NCI-H187 treated with DMSO at 0.1 percent for 48 hours (cell line): ENCODE data around the gene TRAM2.
A peak's percentile ranks its signal among the peaks of the same experiment; 100 is the strongest.

ENCODE experiments used
- DNase-seq: peaks from one replicate; lab custom pipeline; 2025; lab: John Stamatoyannopoulos, UW

Gene TRAM2

GRCh38 chr6:52507557-52508260 lies 69.2 kb downstream of the TRAM2 start:
- no peak for DNase-seq

- no peak for DNase-seq
These were observed 70.4 kb downstream of the TRAM2 start for GRCh38 chr6:52506476-52506875.

GRCh38 chr6:52505726-52506409 lies 71.0 kb downstream of the TRAM2 start:
- no peak for DNase-seq

GRCh38 chr6:52504782-52505136 lies 72.1 kb downstream of the TRAM2 start:
- DNase-seq: no peak

GRCh38 chr6:52503851-52504781 lies 72.7 kb downstream of the TRAM2 start:
- peak; percentile 72 for DNase-seq

- no peak for DNase-seq
These were observed 73.5 kb downstream of the TRAM2 start for GRCh38 chr6:52503323-52503747.

GRCh38 chr6:52502306-52503029 lies 74.4 kb downstream of the TRAM2 start:
- DNase-seq: no peak

- DNase-seq: no peak
These were observed 76.4 kb downstream of the TRAM2 start for GRCh38 chr6:52500238-52501129.

GRCh38 chr6:52499681-52500236 lies 77.1 kb downstream of the TRAM2 start:
- no peak for DNase-seq

GRCh38 chr6:52499026-52499425 lies 77.8 kb downstream of the TRAM2 start:
- DNase-seq: no peak

GRCh38 chr6:52498538-52499017 lies 78.3 kb downstream of the TRAM2 start:
- DNase-seq: no peak

- DNase-seq: peak; percentile 93
These were observed 79.0 kb downstream of the TRAM2 start for GRCh38 chr6:52497652-52498408.

GRCh38 chr6:52496631-52497030 lies 80.2 kb downstream of the TRAM2 start:
- DNase-seq: peak; percentile 16

GRCh38 chr6:52495922-52496321 lies 80.9 kb downstream of the TRAM2 start:
- no peak for DNase-seq

GRCh38 chr6:52494298-52495072 lies 82.4 kb downstream of the TRAM2 start:
- DNase-seq: no peak

GRCh38 chr6:52493669-52494068 lies 83.2 kb downstream of the TRAM2 start:
- no peak for DNase-seq

GRCh38 chr6:52491203-52492069 lies 85.4 kb downstream of the TRAM2 start:
- DNase-seq: no peak

- DNase-seq: no peak
These were observed 87.0 kb downstream of the TRAM2 start for GRCh38 chr6:52489881-52490280.
